GM12864 (cell line): ENCODE data around the gene NFIX.

Source experiments
- DNase-seq: peaks from one replicate; pipeline ENCODE4 v3.0.0-alpha.2; 2011; ENCODE audit warnings: low read depth
- H3K4me3 ChIP-seq: 2 replicates; pipeline ENCODE4 v1.5.1; 2011; ENCODE audit warnings: mild to moderate bottlenecking, low read depth, low read length, control low read depth
- CTCF ChIP-seq: IDR thresholded peaks from 2 replicates; pipeline ENCODE4 v1.5.1; 2011; ENCODE audit warnings: low read depth, mild to moderate bottlenecking, moderate library complexity, low read length, control low read depth, inconsistent platforms; ENCODE audit errors: missing control alignments

NFIX gene

DNA sequence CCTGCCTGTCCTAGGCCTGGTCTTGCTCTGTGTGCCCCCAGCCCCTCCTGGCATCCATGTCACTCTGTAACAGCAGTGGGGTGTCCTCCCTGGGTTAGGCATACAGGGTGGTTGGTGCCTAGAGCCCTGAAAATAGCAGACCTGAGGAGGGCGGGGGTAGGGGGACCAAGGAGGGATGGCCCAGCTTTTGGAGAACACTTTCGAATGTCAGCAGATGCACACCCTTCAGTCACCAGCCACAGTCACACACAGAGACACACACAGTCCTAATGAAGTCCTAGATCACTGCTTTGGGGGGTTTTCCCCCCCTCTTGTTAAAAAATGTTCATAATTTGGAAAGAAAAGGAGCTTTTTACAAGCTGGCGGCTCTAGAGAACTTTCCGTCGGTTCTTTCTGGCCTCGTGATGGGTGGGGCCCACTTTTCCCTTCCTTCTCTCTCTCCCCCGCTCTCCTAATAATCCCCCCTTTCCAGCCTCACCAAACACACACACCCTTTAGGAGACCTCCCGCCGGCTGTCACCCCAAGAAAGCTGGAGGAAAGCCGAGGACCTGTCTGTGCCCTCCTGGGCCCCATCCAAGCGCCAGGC, 59.4 kb downstream of the NFIX start:
- no peak overlapping the region for H3K4me3 ChIP-seq
- no peak for TF ChIP-seq CTCF
- no peak for DNase-seq

DNA sequence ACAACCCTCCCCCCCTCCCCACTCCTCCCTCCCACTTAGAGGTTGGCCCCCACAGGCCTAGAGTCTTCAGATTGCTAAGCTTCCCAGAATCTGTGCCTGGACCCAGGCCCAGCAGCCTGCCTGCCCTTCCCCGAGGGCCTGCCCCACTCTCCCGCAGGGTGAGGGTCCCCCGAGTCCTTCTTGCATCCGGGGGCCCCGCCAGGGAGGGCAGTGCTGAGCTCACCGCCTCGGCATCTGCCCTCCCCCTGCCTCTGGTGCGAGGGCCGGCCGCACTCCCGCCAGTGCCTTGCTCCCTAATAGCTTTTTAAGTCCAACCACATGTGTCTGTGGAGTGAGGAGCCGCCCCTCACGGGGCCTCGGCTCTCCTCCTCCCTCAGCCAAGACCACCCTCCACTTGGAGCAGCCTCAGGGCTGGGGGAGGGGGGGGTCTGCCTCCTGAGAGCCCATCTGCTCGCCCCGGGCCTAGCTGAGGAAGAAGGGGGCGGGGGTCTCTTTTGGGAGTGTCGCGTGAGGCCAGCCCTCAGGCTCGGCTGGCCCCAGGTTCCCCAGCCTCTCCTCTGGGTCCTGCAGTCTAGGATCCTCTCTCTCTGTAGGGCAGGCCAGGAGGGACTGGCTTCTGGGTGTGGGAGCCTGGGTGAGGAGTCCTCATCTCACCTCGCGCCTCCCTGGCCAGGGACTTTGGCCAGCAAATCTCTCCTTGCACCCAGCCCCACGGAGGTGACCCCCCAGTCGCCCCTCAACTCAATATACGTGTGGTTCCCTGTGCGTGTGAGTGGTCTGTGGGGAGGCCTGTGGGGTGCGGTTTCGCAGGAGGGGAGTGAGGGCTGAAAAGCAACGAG, 60.2 kb downstream of the NFIX start:
- H3K4me3 ChIP-seq: no peak overlapping the region
- no peak for TF ChIP-seq CTCF
- DNase-seq: no peak

GRCh38 chr19:13056052-13056660, 60.9 kb downstream of the NFIX start:
- DNase-seq: no peak
- no peak for TF ChIP-seq CTCF
- no peak overlapping the region for H3K4me3 ChIP-seq

- no peak for TF ChIP-seq CTCF
- DNase-seq: no peak
- H3K4me3 ChIP-seq: no peak overlapping the region
These were observed 61.9 kb downstream of the NFIX start for GRCh38 chr19:13057147-13057572.

GRCh38 chr19:13057744-13058143, 62.5 kb downstream of the NFIX start:
- no peak for TF ChIP-seq CTCF
- H3K4me3 ChIP-seq: no peak overlapping the region
- DNase-seq: no peak

DNA sequence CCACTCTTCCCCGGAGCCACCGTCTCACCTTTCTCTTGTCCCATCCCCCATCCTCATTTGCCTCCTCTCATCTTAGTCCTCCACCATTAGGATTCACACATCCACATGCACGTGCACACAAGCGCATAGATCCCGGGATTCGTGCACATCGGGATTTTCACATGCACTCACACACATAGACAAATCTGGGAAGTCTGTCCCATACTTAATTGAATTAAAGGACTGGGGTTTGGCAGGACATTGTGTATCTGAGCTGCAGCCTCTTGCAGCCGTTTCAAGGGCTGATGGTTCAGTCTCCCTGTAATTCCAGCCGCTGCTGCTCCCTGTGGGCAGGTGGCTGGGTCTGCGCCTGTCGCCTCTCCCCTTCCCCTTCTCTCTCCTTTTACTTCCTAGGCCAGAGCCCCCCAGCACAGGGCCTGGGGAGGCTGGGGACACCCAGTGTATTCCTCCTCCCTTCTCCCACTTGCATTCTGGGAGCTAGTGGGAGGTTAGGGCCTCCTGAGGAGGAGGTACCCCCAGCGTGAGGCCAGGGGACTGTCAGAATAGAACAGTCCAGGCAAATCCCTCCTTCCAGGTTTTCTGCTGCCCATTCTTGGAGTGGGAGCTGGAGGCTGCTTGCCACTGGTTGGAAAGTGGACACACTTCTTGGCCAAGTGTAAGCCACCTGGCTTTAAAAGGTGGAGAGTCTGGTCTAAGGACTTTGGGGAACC, 63.8 kb downstream of the NFIX start:
- no peak overlapping the region for H3K4me3 ChIP-seq
- DNase-seq: no peak
- TF ChIP-seq CTCF: no peak
